ENCODE results near the gene NR5A2. TPM values are rescaled to one million over a fixed set of nuclear protein-coding genes. Genes with fewer than 3 reads are reported as not detected.

NR5A2 gene
- total RNA-seq, 1 donor from 2014 or later, result 12.7 TPM

GRCh38 chr1:200090252-200091159 lies 63.0 kb downstream of the NR5A2 start:
- H3K27ac ChIP-seq, result no peak overlapping the region
- no peaks in the 10 kb centered on the region for H3K4me1 ChIP-seq
- DNase-seq (ENCODE audit: low spot score in 2 of 2), result no peak
- no peaks in the 10 kb centered on the region for H3K36me3 ChIP-seq
- no peaks in the 10 kb centered on the region for H3K9me3 ChIP-seq
- no peaks in the 10 kb centered on the region for H3K27me3 ChIP-seq
- no peak for TF ChIP-seq CTCF (IDR thresholded peaks at IDR 0.05)
- intact Hi-C loops (cut with DNase I), result no loop called here
- no peak overlapping the region for H3K4me3 ChIP-seq

- no peaks in the 10 kb centered on the region for H3K4me1 ChIP-seq
- no peak overlapping the region for H3K4me3 ChIP-seq
- no peak for DNase-seq (ENCODE audit: low spot score in 2 of 2)
- no peak overlapping the region for H3K27ac ChIP-seq
- no peaks in the 10 kb centered on the region for H3K27me3 ChIP-seq
- H3K36me3 ChIP-seq, result no peaks in the 10 kb centered on the region
- TF ChIP-seq CTCF (IDR thresholded peaks at IDR 0.05), result no peak
- intact Hi-C loops (cut with DNase I), result no loop called here
- H3K9me3 ChIP-seq, result no peaks in the 10 kb centered on the region
These were observed 67.6 kb downstream of the NR5A2 start for GRCh38 chr1:200095057-200095577.

GRCh38 chr1:200096774-200097173 lies 69.3 kb downstream of the NR5A2 start:
- no peak for DNase-seq (ENCODE audit: low spot score in 2 of 2)
- H3K9me3 ChIP-seq, result no peaks in the 10 kb centered on the region
- no peak for TF ChIP-seq CTCF (IDR thresholded peaks at IDR 0.05)
- H3K27me3 ChIP-seq, result no peaks in the 10 kb centered on the region
- H3K4me1 ChIP-seq, result no peaks in the 10 kb centered on the region
- H3K4me3 ChIP-seq, result no peak overlapping the region
- H3K27ac ChIP-seq, result no peak overlapping the region
- H3K36me3 ChIP-seq, result no peaks in the 10 kb centered on the region
- intact Hi-C loops (cut with DNase I), result no loop called here

- Histone ChIP-seq H3K36me3 (no peaks in the 10 kb centered on the region), H3K27me3 (no peaks in the 10 kb centered on the region), H3K4me3 (no peak overlapping the region), H3K27ac (no peak overlapping the region), H3K9me3 (no peaks in the 10 kb centered on the region), H3K4me1 (no peaks in the 10 kb centered on the region)
- no peak for TF ChIP-seq CTCF (IDR thresholded peaks at IDR 0.05)
- DNase-seq (ENCODE audit: low spot score in 2 of 2), result no peak
- intact Hi-C loops (cut with DNase I), result no loop called here
These were observed 71.5 kb downstream of the NR5A2 start for GRCh38 chr1:200099040-200099439.

- intact Hi-C loops (cut with DNase I), result no loop called here
- no peak overlapping the region for H3K27ac ChIP-seq
- no peaks in the 10 kb centered on the region for H3K36me3 ChIP-seq
- DNase-seq (ENCODE audit: low spot score in 2 of 2), result no peak
- H3K4me1 ChIP-seq, result no peaks in the 10 kb centered on the region
- no peak for TF ChIP-seq CTCF (IDR thresholded peaks at IDR 0.05)
- no peak overlapping the region for H3K4me3 ChIP-seq
- no peaks in the 10 kb centered on the region for H3K27me3 ChIP-seq
- no peaks in the 10 kb centered on the region for H3K9me3 ChIP-seq
These were observed 76.6 kb downstream of the NR5A2 start for GRCh38 chr1:200103966-200104583.

All from ascending aorta (tissue), 2 donors.